Fibroblast of lung (primary cell): ENCODE results near the gene GJB4. TPM values are rescaled to one million over a fixed set of nuclear protein-coding genes. Genes with fewer than 3 reads are reported as not detected.

ENCODE experiments used
- DNase-seq, 2 donors: peaks; one replicate each; pipeline versions ENCODE4 v3.0.0 to v3.0.0-alpha.2; 2010; ENCODE audit warnings: low read depth in 2 of 2
- H2AFZ ChIP-seq: 2 replicates; pipeline ENCODE4 v1.5.1; 2012; ENCODE audit warnings: low read length, control low read depth, inconsistent platforms
- H3K27ac ChIP-seq: 2 replicates; pipeline ENCODE4 v1.5.1; 2011; ENCODE audit warnings: low read length, control low read depth; ENCODE audit not compliant: insufficient read depth
- H3K27me3 ChIP-seq: 2 replicates; pipeline ENCODE4 v1.5.1; 2011; ENCODE audit warnings: mild to moderate bottlenecking, low read length; ENCODE audit not compliant: control insufficient read depth, insufficient read depth
- H3K36me3 ChIP-seq: 2 replicates; pipeline ENCODE4 v1.5.1; 2011; ENCODE audit warnings: low read length; ENCODE audit not compliant: control insufficient read depth, insufficient read depth
- H3K4me1 ChIP-seq: 2 replicates; pipeline ENCODE4 v1.5.1; 2011; ENCODE audit warnings: low read length; ENCODE audit not compliant: control insufficient read depth, insufficient read depth; ENCODE audit errors: extremely low read depth
- H3K4me2 ChIP-seq: 2 replicates; pipeline ENCODE4 v1.5.1; 2011; ENCODE audit warnings: low read length, control low read depth; ENCODE audit not compliant: insufficient read depth; ENCODE audit errors: extremely low read depth
- H3K4me3 ChIP-seq, 4 experiments: fragments of 200-600 bp in 1 of 4; sonication (generic) in 1 of 4; replicated peaks in 1 of 4; 2 replicates each; pipeline ENCODE4 v1.5.1; 2011 to 2016; ENCODE audit warnings: low read length in 4 of 4, low read depth in 3 of 4, mild to moderate bottlenecking in 3 of 4, control low read depth in 2 of 4, inconsistent platforms in 1 of 4, mixed read lengths in 1 of 4; ENCODE audit not compliant: insufficient read depth in 1 of 4; ENCODE audit errors: control extremely low read depth in 1 of 4
- H3K79me2 ChIP-seq: 2 replicates; pipeline ENCODE4 v1.5.1; 2012; ENCODE audit warnings: mild to moderate bottlenecking, low read length, inconsistent platforms; ENCODE audit not compliant: control insufficient read depth, insufficient read depth
- H3K9ac ChIP-seq: 2 replicates; pipeline ENCODE4 v1.5.1; 2011; ENCODE audit warnings: mild to moderate bottlenecking, low read length, control low read depth; ENCODE audit not compliant: insufficient read depth
- H3K9me3 ChIP-seq: 2 replicates; pipeline ENCODE4 v1.5.1; 2012; ENCODE audit warnings: low read depth, low read length; ENCODE audit not compliant: control insufficient read depth, insufficient read depth
- H4K20me1 ChIP-seq: 2 replicates; pipeline ENCODE4 v1.5.1; 2011; ENCODE audit warnings: low read length; ENCODE audit not compliant: control insufficient read depth, insufficient read depth; ENCODE audit errors: extremely low read depth
- EZH2 ChIP-seq: IDR thresholded peaks from 2 replicates; pipeline ENCODE4 v1.5.1; 2012; ENCODE audit warnings: low read length, control low read depth, mild to moderate bottlenecking; ENCODE audit errors: missing control alignments
- polyA plus RNA-seq, 2 donors: library from polyadenylated mRNA; depleted of rRNA in 1 of 2; stranded (reverse) in 1 of 2; unstranded in 1 of 2; fragments of >200 nt; gene quantifications; 2 replicates each; pipeline ENCODE4 v1.2.1, GENCODE V29; 2011 to 2012; ENCODE audit warnings: missing spikeins in 1 of 2
- total RNA-seq: library from RNA; depleted of rRNA; stranded (reverse); fragments of >200 nt; gene quantifications from 2 replicates; pipeline ENCODE4 v1.2.1, GENCODE V29; 2014
- TF ChIP-seq, protein P1 (sequence below), 2 donors: IDR thresholded peaks in 1 of 2; conservative IDR thresholded peaks in 1 of 2; 1 replicate in 1 of 2; 2 replicates in 1 of 2; pipeline ENCODE4 v1.5.1; 2011 to 2012; ENCODE audit warnings: low read length in 2 of 2, control low read depth in 1 of 2, inconsistent platforms in 1 of 2, low read depth in 1 of 2, mild to moderate bottlenecking in 1 of 2

The GJB4 gene
- total and polyA plus RNA-seq, 2 donors (not counting 1 experiment from before 2014, with no cell fraction given), result not detected

GRCh38 chr1:34712007-34712688 lies 47.4 kb upstream of the GJB4 start:
- Histone ChIP-seq H3K4me2 (no peak overlapping the region), H3K27me3 (no peaks in the 10 kb centered on the region), H3K36me3 (no peaks in the 10 kb centered on the region), H3K4me1 (no peaks in the 10 kb centered on the region), H2AFZ (no peak overlapping the region), H3K27ac (no peak overlapping the region), H3K9ac (no peak overlapping the region), H3K9me3 (no peaks in the 10 kb centered on the region), H4K20me1 (no peaks in the 10 kb centered on the region), H3K4me3 (no peak overlapping the region), H3K79me2 (no peaks in the 10 kb centered on the region)
- DNase-seq, result no peak
- TF ChIP-seq, protein P1, sequence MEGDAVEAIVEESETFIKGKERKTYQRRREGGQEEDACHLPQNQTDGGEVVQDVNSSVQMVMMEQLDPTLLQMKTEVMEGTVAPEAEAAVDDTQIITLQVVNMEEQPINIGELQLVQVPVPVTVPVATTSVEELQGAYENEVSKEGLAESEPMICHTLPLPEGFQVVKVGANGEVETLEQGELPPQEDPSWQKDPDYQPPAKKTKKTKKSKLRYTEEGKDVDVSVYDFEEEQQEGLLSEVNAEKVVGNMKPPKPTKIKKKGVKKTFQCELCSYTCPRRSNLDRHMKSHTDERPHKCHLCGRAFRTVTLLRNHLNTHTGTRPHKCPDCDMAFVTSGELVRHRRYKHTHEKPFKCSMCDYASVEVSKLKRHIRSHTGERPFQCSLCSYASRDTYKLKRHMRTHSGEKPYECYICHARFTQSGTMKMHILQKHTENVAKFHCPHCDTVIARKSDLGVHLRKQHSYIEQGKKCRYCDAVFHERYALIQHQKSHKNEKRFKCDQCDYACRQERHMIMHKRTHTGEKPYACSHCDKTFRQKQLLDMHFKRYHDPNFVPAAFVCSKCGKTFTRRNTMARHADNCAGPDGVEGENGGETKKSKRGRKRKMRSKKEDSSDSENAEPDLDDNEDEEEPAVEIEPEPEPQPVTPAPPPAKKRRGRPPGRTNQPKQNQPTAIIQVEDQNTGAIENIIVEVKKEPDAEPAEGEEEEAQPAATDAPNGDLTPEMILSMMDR (conservative IDR thresholded peaks at IDR 0.05 in 1 of 2, IDR thresholded peaks at IDR 0.05 in 1 of 2; ENCODE audit: low read depth in 1 of 2, low read length in 2 of 2), result no peak
- no peak for TF ChIP-seq EZH2

DNA sequence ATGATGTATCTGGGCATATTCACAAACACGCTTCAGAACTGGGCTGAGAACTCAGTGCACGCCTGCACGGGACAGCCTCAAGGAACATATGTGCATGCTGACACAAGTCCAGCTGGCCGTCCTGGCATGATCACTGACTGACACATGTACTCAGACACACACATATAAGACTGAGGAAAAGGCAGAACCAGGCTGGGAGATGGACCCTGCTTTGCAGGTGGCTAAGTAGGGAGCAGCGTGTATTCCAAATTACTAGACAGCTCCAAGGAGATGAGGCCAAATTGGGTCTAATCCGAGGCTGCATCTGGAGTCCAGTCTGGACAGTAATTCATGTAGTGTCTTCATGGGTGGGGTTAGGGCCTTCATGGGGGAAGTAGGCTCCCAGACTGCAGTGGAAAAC lies 46.1 kb upstream of the GJB4 start:
- Histone ChIP-seq H3K36me3 (no peaks in the 10 kb centered on the region), H3K9ac (no peak overlapping the region), H3K79me2 (no peaks in the 10 kb centered on the region), H3K4me1 (no peaks in the 10 kb centered on the region), H3K27ac (no peak overlapping the region), H3K27me3 (no peaks in the 10 kb centered on the region), H3K4me3 (no peak overlapping the region), H3K4me2 (no peak overlapping the region), H4K20me1 (no peaks in the 10 kb centered on the region), H2AFZ (no peak overlapping the region), H3K9me3 (no peaks in the 10 kb centered on the region)
- TF ChIP-seq EZH2, result no peak
- TF ChIP-seq, protein P1 (conservative IDR thresholded peaks at IDR 0.05 in 1 of 2, IDR thresholded peaks at IDR 0.05 in 1 of 2; ENCODE audit: low read depth in 1 of 2, low read length in 2 of 2), result no peak
- DNase-seq, result no peak

- no peaks in the 10 kb centered on the region for H3K79me2 ChIP-seq
These were observed 45.2 kb upstream of the GJB4 start for GRCh38 chr1:34714386-34714785.

More at GRCh38 chr1:34714386-34714785, 45.2 kb upstream of the GJB4 start:
- Histone ChIP-seq H3K36me3 (no peaks in the 10 kb centered on the region), H3K4me1 (no peaks in the 10 kb centered on the region), H2AFZ (no peak overlapping the region), H3K9ac (no peak overlapping the region), H3K27me3 (no peaks in the 10 kb centered on the region), H3K4me2 (no peak overlapping the region), H4K20me1 (no peaks in the 10 kb centered on the region), H3K9me3 (no peaks in the 10 kb centered on the region), H3K27ac (no peak overlapping the region), H3K4me3 (no peak overlapping the region)
- DNase-seq, result no peak
- TF ChIP-seq EZH2, result no peak
- TF ChIP-seq, protein P1 (conservative IDR thresholded peaks at IDR 0.05 in 1 of 2, IDR thresholded peaks at IDR 0.05 in 1 of 2; ENCODE audit: low read depth in 1 of 2, low read length in 2 of 2), result no peak
